Smooth muscle cell (in vitro differentiated cells): ENCODE measurements around the gene KRT81. TPM values are rescaled to one million over a fixed set of nuclear protein-coding genes. Genes with fewer than 3 reads are reported as not detected.

Source experiments
- DNase-seq: peaks from one replicate; lab custom pipeline; 2025; ENCODE audit not compliant: unreplicated experiment; lab: John Stamatoyannopoulos, UW
- H2AFZ ChIP-seq: fragments of 200-600 bp; sonication (generic); 2 replicates; pipeline ENCODE4 v1.6.0; 2016; ENCODE audit warnings: antibody characterized with exemption, low read depth, mild to moderate bottlenecking
- H3F3A ChIP-seq: fragments of 200-600 bp; sonication (generic); 2 replicates; pipeline ENCODE4 v1.6.0; 2017; ENCODE audit warnings: antibody characterized with exemption, low read depth
- H3K27ac ChIP-seq: fragments of 200-600 bp; sonication (generic); 2 replicates; pipeline ENCODE4 v1.5.1; 2016; ENCODE audit warnings: low read depth, mild to moderate bottlenecking
- H3K27me3 ChIP-seq: fragments of 200-600 bp; sonication (generic); 2 replicates; pipeline ENCODE4 v1.6.1; 2016; ENCODE audit warnings: low read depth, mild to moderate bottlenecking
- H3K36me3 ChIP-seq: fragments of 200-600 bp; sonication (generic); 2 replicates; pipeline ENCODE4 v1.5.1; 2016; ENCODE audit warnings: low read depth
- H3K4me1 ChIP-seq: fragments of 200-600 bp; sonication (generic); 2 replicates; pipeline ENCODE4 v1.5.1; 2016; ENCODE audit warnings: low read depth
- H3K4me2 ChIP-seq: fragments of 200-600 bp; sonication (generic); 2 replicates; pipeline ENCODE4 v1.6.0; 2016; ENCODE audit warnings: mild to moderate bottlenecking
- H3K4me3 ChIP-seq: fragments of 200-600 bp; sonication (generic); 2 replicates; pipeline ENCODE4 v1.5.1; 2016; ENCODE audit warnings: mild to moderate bottlenecking
- H3K79me2 ChIP-seq: fragments of 200-600 bp; sonication (generic); 2 replicates; pipeline ENCODE4 v1.6.0; 2016; ENCODE audit warnings: low read depth, mild to moderate bottlenecking
- H3K9ac ChIP-seq: fragments of 200-600 bp; sonication (generic); 2 replicates; pipeline ENCODE4 v1.6.0; 2016; ENCODE audit warnings: low read depth
- H3K9me3 ChIP-seq: fragments of 200-600 bp; sonication (generic); replicated peaks from 2 replicates; pipeline ENCODE4 v1.5.1; 2016; ENCODE audit warnings: low read depth
- H4K20me1 ChIP-seq: fragments of 200-600 bp; sonication (generic); 2 replicates; pipeline ENCODE4 v1.6.0; 2016; ENCODE audit warnings: low read depth
- CTCF ChIP-seq: fragments of 200-600 bp; sonication (generic); IDR thresholded peaks from 2 replicates; pipeline ENCODE4 v1.5.1; 2017; ENCODE audit warnings: borderline replicate concordance, mild to moderate bottlenecking, antibody characterized with exemption; ENCODE audit not compliant: insufficient read depth, poor library complexity, severe bottlenecking
- WGBS: methylation state at CpG from one replicate; pipeline ENCODE4 v1.1.7; 2016; ENCODE audit warnings: low lambda C conversion rate; 5-methylcytosine and 5-hydroxymethylcytosine counted together
- polyA plus RNA-seq: library from polyadenylated mRNA; unstranded; fragments of >200 nt; fragmentation: Nextera tagmentation; extraction: Ambion mirVana; gene quantifications from 2 replicates; pipeline ENCODE4 v1.2.1, GENCODE V29; 2016
- total RNA-seq: library from RNA; depleted of rRNA; stranded (reverse); fragments of >200 nt; gene quantifications from 2 replicates; pipeline ENCODE4 v1.2.3, GENCODE V29; 2014

KRT81 gene
- total and polyA plus RNA-seq, 2 experiments from 2014 or later: 0.49 to 1.4 TPM

- Histone ChIP-seq H3F3A (no peaks in the 10 kb centered on the region), H3K27ac (no peak overlapping the region), H3K9ac (no peak overlapping the region), H4K20me1 (no peaks in the 10 kb centered on the region), H2AFZ (no peak overlapping the region), H3K79me2 (no peaks in the 10 kb centered on the region), H3K9me3 (no peaks in the 10 kb centered on the region), H3K4me1 (no peaks in the 10 kb centered on the region), H3K27me3 (peaks cover 64% of the 10 kb centered on the region), H3K36me3 (no peaks in the 10 kb centered on the region), H3K4me3 (no peak overlapping the region), H3K4me2 (no peak overlapping the region)
- no peak for TF ChIP-seq CTCF
- 100% methylated on average over 1 of the region's 1 CpG for WGBS
- no peak for DNase-seq
Observed at GRCh38 chr12:52323001-52323400, 31.7 kb upstream of the KRT81 start.

- H3K4me3 ChIP-seq: no peak overlapping the region
- no peaks in the 10 kb centered on the region for H4K20me1 ChIP-seq
- no peaks in the 10 kb centered on the region for H3K79me2 ChIP-seq
- 100% methylated on average over 1 of the region's 1 CpG for WGBS
- TF ChIP-seq CTCF: no peak
- no peaks in the 10 kb centered on the region for H3K9me3 ChIP-seq
- no peaks in the 10 kb centered on the region for H3F3A ChIP-seq
- H3K27me3 ChIP-seq: peaks cover 64% of the 10 kb centered on the region
- no peaks in the 10 kb centered on the region for H3K4me1 ChIP-seq
- H3K27ac ChIP-seq: no peak overlapping the region
- no peak overlapping the region for H3K9ac ChIP-seq
- DNase-seq: no peak
- no peak overlapping the region for H3K4me2 ChIP-seq
- no peaks in the 10 kb centered on the region for H3K36me3 ChIP-seq
- no peak overlapping the region for H2AFZ ChIP-seq
Observed at GRCh38 chr12:52322069-52322468, 30.7 kb upstream of the KRT81 start.

- Histone ChIP-seq H3K36me3 (no peaks in the 10 kb centered on the region), H3K4me2 (no peak overlapping the region), H3F3A (no peaks in the 10 kb centered on the region), H3K27me3 (peaks cover 64% of the 10 kb centered on the region), H3K79me2 (no peaks in the 10 kb centered on the region), H3K4me1 (no peaks in the 10 kb centered on the region), H3K4me3 (no peak overlapping the region), H3K9ac (no peak overlapping the region), H2AFZ (no peak overlapping the region), H3K9me3 (no peaks in the 10 kb centered on the region), H3K27ac (no peak overlapping the region), H4K20me1 (no peaks in the 10 kb centered on the region)
- no peak for DNase-seq
- no peak for TF ChIP-seq CTCF
- WGBS: 71% methylated on average over 4 of the region's 4 CpGs
Observed at GRCh38 chr12:52321418-52321817, 30.1 kb upstream of the KRT81 start.

GRCh38 chr12:52320784-52321400 lies 29.6 kb upstream of the KRT81 start, which contains the start of gene KRT83:
Gene KRT83 (minus strand): TSS chr12:52321398. CDS start chr12:52321335, 63 bp downstream.
- Histone ChIP-seq H4K20me1 (no peaks in the 10 kb centered on the region), H3K27ac (no peak within 1 kb of the TSS), H2AFZ (no peak within 1 kb of the TSS), H3K4me1 (no peaks in the 10 kb centered on the region), H3F3A (no peaks in the 10 kb centered on the region), H3K4me3 (no peak within 1 kb of the TSS), H3K4me2 (no peak within 1 kb of the TSS), H3K79me2 (no peaks in the 10 kb centered on the region), H3K36me3 (no peaks in the 10 kb centered on the region), H3K9ac (no peak within 1 kb of the TSS), H3K9me3 (no peaks in the 10 kb centered on the region), H3K27me3 (peaks cover 64% of the 10 kb centered on the region)
- DNase-seq: no peak
- 91% methylated on average over 35 of the region's 35 CpGs for WGBS
- TF ChIP-seq CTCF: no peak
